Fibroblast of lung (primary cell): Measurements from ENCODE around the gene MICAL3. TPM values are rescaled to one million over a fixed set of nuclear protein-coding genes. Genes with fewer than 3 reads are reported as not detected.
A peak's percentile ranks its signal among the peaks of the same experiment; 100 is the strongest.
"Not testable (repeated sequence)": the region's sequence is repeated elsewhere in the genome, so short reads cannot be mapped to it uniquely, and the experiment has no call there.

Experiments
- DNase-seq, 2 donors: peaks; one replicate each; pipeline versions ENCODE4 v3.0.0 to v3.0.0-alpha.2; 2010; ENCODE audit warnings: low read depth in 2 of 2
- H2AFZ ChIP-seq: 2 replicates; pipeline ENCODE4 v1.5.1; 2012; ENCODE audit warnings: low read length, control low read depth, inconsistent platforms
- H3K27ac ChIP-seq: 2 replicates; pipeline ENCODE4 v1.5.1; 2011; ENCODE audit warnings: low read length, control low read depth; ENCODE audit not compliant: insufficient read depth
- H3K27me3 ChIP-seq: 2 replicates; pipeline ENCODE4 v1.5.1; 2011; ENCODE audit warnings: mild to moderate bottlenecking, low read length; ENCODE audit not compliant: control insufficient read depth, insufficient read depth
- H3K36me3 ChIP-seq: 2 replicates; pipeline ENCODE4 v1.5.1; 2011; ENCODE audit warnings: low read length; ENCODE audit not compliant: control insufficient read depth, insufficient read depth
- H3K4me1 ChIP-seq: 2 replicates; pipeline ENCODE4 v1.5.1; 2011; ENCODE audit warnings: low read length; ENCODE audit not compliant: control insufficient read depth, insufficient read depth; ENCODE audit errors: extremely low read depth
- H3K4me2 ChIP-seq: 2 replicates; pipeline ENCODE4 v1.5.1; 2011; ENCODE audit warnings: low read length, control low read depth; ENCODE audit not compliant: insufficient read depth; ENCODE audit errors: extremely low read depth
- H3K4me3 ChIP-seq, 4 experiments: fragments of 200-600 bp in 1 of 4; sonication (generic) in 1 of 4; replicated peaks in 1 of 4; 2 replicates each; pipeline ENCODE4 v1.5.1; 2011 to 2016; ENCODE audit warnings: low read length in 4 of 4, low read depth in 3 of 4, mild to moderate bottlenecking in 3 of 4, control low read depth in 2 of 4, inconsistent platforms in 1 of 4, mixed read lengths in 1 of 4; ENCODE audit not compliant: insufficient read depth in 1 of 4; ENCODE audit errors: control extremely low read depth in 1 of 4
- H3K79me2 ChIP-seq: 2 replicates; pipeline ENCODE4 v1.5.1; 2012; ENCODE audit warnings: mild to moderate bottlenecking, low read length, inconsistent platforms; ENCODE audit not compliant: control insufficient read depth, insufficient read depth
- H3K9ac ChIP-seq: 2 replicates; pipeline ENCODE4 v1.5.1; 2011; ENCODE audit warnings: mild to moderate bottlenecking, low read length, control low read depth; ENCODE audit not compliant: insufficient read depth
- H3K9me3 ChIP-seq: 2 replicates; pipeline ENCODE4 v1.5.1; 2012; ENCODE audit warnings: low read depth, low read length; ENCODE audit not compliant: control insufficient read depth, insufficient read depth
- H4K20me1 ChIP-seq: 2 replicates; pipeline ENCODE4 v1.5.1; 2011; ENCODE audit warnings: low read length; ENCODE audit not compliant: control insufficient read depth, insufficient read depth; ENCODE audit errors: extremely low read depth
- EZH2 ChIP-seq: IDR thresholded peaks from 2 replicates; pipeline ENCODE4 v1.5.1; 2012; ENCODE audit warnings: low read length, control low read depth, mild to moderate bottlenecking; ENCODE audit errors: missing control alignments
- polyA plus RNA-seq, 2 donors: library from polyadenylated mRNA; depleted of rRNA in 1 of 2; stranded (reverse) in 1 of 2; unstranded in 1 of 2; fragments of >200 nt; gene quantifications; 2 replicates each; pipeline ENCODE4 v1.2.1, GENCODE V29; 2011 to 2012; ENCODE audit warnings: missing spikeins in 1 of 2
- total RNA-seq: library from RNA; depleted of rRNA; stranded (reverse); fragments of >200 nt; gene quantifications from 2 replicates; pipeline ENCODE4 v1.2.1, GENCODE V29; 2014
- TF ChIP-seq, protein P1 (sequence below), 2 donors: IDR thresholded peaks in 1 of 2; conservative IDR thresholded peaks in 1 of 2; 1 replicate in 1 of 2; 2 replicates in 1 of 2; pipeline ENCODE4 v1.5.1; 2011 to 2012; ENCODE audit warnings: low read length in 2 of 2, control low read depth in 1 of 2, inconsistent platforms in 1 of 2, low read depth in 1 of 2, mild to moderate bottlenecking in 1 of 2

Gene MICAL3
- total and polyA plus RNA-seq, 2 donors (not counting 1 experiment from before 2014, with no cell fraction given) = 10.8 to 22.6 TPM

DNA sequence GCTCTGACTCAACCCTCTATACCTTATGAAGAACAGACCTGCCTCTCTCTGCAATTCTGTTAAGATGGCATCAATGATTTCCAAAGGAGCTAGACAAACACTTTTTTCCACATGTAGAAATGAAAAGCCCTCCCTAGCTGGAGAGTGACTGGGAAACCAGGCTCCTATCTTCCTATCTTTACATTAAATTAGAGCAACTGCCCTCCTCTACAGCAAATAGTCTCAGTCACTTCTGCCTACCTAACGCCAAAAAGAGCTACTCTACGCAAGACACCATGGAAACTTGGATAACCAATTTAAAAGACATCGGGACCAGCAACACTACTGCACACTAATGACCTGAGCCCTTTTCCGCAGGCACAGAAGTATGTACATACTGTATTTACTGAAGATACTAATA is 84.8 kb downstream of the MICAL3 start:
- no peaks in the 10 kb centered on the region for H3K36me3 ChIP-seq
- TF ChIP-seq, protein P1, sequence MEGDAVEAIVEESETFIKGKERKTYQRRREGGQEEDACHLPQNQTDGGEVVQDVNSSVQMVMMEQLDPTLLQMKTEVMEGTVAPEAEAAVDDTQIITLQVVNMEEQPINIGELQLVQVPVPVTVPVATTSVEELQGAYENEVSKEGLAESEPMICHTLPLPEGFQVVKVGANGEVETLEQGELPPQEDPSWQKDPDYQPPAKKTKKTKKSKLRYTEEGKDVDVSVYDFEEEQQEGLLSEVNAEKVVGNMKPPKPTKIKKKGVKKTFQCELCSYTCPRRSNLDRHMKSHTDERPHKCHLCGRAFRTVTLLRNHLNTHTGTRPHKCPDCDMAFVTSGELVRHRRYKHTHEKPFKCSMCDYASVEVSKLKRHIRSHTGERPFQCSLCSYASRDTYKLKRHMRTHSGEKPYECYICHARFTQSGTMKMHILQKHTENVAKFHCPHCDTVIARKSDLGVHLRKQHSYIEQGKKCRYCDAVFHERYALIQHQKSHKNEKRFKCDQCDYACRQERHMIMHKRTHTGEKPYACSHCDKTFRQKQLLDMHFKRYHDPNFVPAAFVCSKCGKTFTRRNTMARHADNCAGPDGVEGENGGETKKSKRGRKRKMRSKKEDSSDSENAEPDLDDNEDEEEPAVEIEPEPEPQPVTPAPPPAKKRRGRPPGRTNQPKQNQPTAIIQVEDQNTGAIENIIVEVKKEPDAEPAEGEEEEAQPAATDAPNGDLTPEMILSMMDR (conservative IDR thresholded peaks at IDR 0.05 in 1 of 2, IDR thresholded peaks at IDR 0.05 in 1 of 2; ENCODE audit: low read depth in 1 of 2, low read length in 2 of 2) = no peak
- TF ChIP-seq EZH2 = no peak
- H3K9ac ChIP-seq = no peak overlapping the region
- no peak overlapping the region for H3K4me3 ChIP-seq
- no peaks in the 10 kb centered on the region for H4K20me1 ChIP-seq
- peaks cover 15% of the 10 kb centered on the region for H3K79me2 ChIP-seq
- no peak overlapping the region for H3K27ac ChIP-seq
- H3K9me3 ChIP-seq = no peaks in the 10 kb centered on the region
- H2AFZ ChIP-seq = no peak overlapping the region
- no peaks in the 10 kb centered on the region for H3K27me3 ChIP-seq
- no peak overlapping the region for H3K4me2 ChIP-seq
- H3K4me1 ChIP-seq = no peaks in the 10 kb centered on the region
- no peak for DNase-seq

GRCh38 chr22:17939011-17939410 is 85.3 kb downstream of the MICAL3 start:
- peaks cover 12% of the 10 kb centered on the region for H3K79me2 ChIP-seq
- no peaks in the 10 kb centered on the region for H3K9me3 ChIP-seq
- H2AFZ ChIP-seq = no peak overlapping the region
- H3K27me3 ChIP-seq = no peaks in the 10 kb centered on the region
- no peaks in the 10 kb centered on the region for H3K4me1 ChIP-seq
- no peak overlapping the region for H3K4me3 ChIP-seq
- H3K4me2 ChIP-seq = no peak overlapping the region
- no peaks in the 10 kb centered on the region for H3K36me3 ChIP-seq
- H3K9ac ChIP-seq = no peak overlapping the region
- TF ChIP-seq EZH2 = no peak
- TF ChIP-seq, protein P1 (conservative IDR thresholded peaks at IDR 0.05 in 1 of 2, IDR thresholded peaks at IDR 0.05 in 1 of 2; ENCODE audit: low read depth in 1 of 2, low read length in 2 of 2) = no peak
- no peak overlapping the region for H3K27ac ChIP-seq
- no peak for DNase-seq
- H4K20me1 ChIP-seq = no peaks in the 10 kb centered on the region

DNA sequence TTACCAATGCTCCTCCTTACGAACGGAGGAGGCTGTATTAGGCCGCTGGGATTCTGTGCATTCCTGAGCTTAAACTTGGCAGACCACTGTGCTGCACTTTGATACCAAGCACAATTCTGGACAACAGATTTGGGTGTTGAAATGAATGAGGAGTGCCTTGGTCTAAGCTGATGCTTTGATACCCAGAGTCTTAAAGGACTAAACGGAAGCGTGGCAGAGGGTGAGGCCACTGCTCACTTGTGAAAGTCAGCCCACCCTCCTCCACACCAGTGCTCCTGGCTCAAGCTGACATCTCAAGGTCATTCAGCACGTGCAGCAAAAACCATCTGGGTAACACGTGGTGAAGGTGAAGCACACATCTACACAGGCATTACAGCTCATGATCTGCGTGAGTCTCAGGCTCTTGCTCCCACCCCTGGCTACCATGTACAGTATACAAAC is 85.9 kb downstream of the MICAL3 start:
- Histone ChIP-seq H3K4me2 (no peak overlapping the region), H3K27ac (no peak overlapping the region), H3K79me2 (peaks cover 12% of the 10 kb centered on the region), H3K36me3 (no peaks in the 10 kb centered on the region), H3K9ac (no peak overlapping the region), H3K4me1 (no peaks in the 10 kb centered on the region), H2AFZ (no peak overlapping the region), H3K4me3 (no peak overlapping the region), H3K27me3 (no peaks in the 10 kb centered on the region), H4K20me1 (no peaks in the 10 kb centered on the region), H3K9me3 (no peaks in the 10 kb centered on the region)
- peak; percentile 51 to 55 for DNase-seq
- TF ChIP-seq, protein P1 (conservative IDR thresholded peaks at IDR 0.05 in 1 of 2, IDR thresholded peaks at IDR 0.05 in 1 of 2; ENCODE audit: low read depth in 1 of 2, low read length in 2 of 2) = no peak
- TF ChIP-seq EZH2 = no peak

GRCh38 chr22:17932457-17932856 is 91.9 kb downstream of the MICAL3 start:
- H3K79me2 ChIP-seq = peaks cover 14% of the 10 kb centered on the region
- not testable (repeated sequence) for H2AFZ ChIP-seq, DNase-seq, H3K4me2 ChIP-seq, H3K27ac ChIP-seq, H3K4me1 ChIP-seq, H3K4me3 ChIP-seq, H3K27me3 ChIP-seq, H3K36me3 ChIP-seq, H4K20me1 ChIP-seq, H3K9me3 ChIP-seq, H3K9ac ChIP-seq
